HG02870 (cell line): Measurements from ENCODE around the gene NAALADL2.

Experiments
- ATAC-seq: cut with Tn5 transposase; IDR thresholded peaks from one replicate; pipeline ENCODE4 v1.9.1; 2021; ENCODE audit warnings: mild to moderate bottlenecking, moderate library complexity; ENCODE audit not compliant: unreplicated experiment

Gene NAALADL2

GRCh38 chr3:174859114-174859735 is at the start of gene NAALADL2:
Gene NAALADL2, plus strand, starts transcription at chr3:174859334.
- no peak for ATAC-seq

DNA sequence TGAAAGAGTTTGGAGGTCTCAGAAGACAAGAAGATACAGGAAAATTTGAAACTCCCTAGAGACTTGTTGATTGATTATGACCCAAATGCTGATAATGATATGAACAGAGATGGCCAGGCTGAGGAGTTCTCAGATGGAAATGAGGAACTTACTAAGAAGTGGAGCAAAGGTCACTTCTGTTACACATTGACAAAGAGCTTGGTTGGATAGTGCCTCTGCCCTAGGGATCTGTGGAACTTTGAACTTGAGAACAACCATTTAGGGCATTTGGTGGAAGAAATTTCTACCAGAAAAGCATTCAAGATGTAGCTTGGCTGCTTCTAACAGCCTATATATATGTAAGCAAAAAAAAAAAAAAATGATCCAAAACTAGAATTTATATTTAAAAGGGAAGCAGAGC is 48.9 kb upstream of the NAALADL2 start:
- ATAC-seq: no peak

- ATAC-seq: no peak
Observed at GRCh38 chr3:174812172-174812862, 46.8 kb upstream of the NAALADL2 start.

DNA sequence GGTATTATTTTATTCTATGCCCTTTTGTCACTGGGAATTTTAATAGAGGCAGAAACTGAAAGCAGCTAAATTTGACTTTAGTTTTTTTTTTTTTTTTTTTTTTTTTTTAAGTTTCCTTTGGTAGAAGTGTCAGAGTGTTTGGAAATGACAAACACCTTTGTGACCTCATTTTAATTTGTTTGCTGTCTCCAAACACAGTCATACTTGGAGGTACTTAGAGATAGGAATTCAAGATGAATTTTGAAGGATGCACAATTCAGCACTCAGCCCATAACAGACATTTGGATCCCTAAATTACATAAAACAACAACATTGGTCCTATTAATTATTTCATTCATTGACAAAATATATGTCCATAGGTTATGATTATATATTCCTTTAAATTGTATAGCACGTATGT is 43.4 kb upstream of the NAALADL2 start:
- no peak for ATAC-seq

DNA sequence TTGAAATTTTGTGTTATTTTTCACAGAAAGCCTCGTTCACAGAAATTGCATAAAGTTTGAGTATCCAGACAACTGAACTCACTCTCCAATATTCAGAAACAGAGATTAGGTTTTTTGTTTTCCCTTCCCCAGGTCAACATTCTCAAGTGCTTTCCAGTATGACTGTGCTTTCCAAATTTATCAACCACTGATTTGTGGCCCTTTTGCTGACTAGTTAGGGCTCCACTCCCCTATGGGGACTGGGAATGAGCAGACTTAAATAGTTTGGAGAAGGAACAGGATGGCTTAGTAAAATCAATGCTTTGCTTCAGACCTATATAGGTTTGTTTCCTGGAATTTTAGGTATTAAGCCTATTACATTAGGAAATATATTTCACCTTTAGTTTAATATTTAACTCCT is 38.2 kb upstream of the NAALADL2 start:
- no peak for ATAC-seq

- no peak for ATAC-seq
Observed at GRCh38 chr3:174821477-174821876, 37.7 kb upstream of the NAALADL2 start.

- ATAC-seq: no peak
Observed at GRCh38 chr3:174822320-174822719, 36.8 kb upstream of the NAALADL2 start.

DNA sequence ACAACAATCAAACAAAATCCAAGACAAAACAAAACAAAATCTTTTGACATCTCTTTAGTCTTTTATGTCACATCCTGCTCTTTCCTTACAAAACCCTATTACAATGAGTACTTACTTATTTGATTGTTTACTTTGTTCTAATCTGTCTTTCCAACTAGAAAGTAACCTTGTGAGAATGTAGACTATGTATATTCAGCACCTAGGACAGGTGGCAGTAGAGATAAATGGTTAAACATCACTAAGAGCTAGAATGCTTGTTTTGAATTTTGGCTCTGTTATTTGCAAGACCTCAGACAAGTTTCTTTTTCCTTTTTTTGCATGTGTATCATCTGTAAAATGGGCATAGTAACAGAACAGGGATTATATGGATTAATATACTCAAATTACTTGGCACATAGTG is 33.1 kb upstream of the NAALADL2 start:
- ATAC-seq: no peak

DNA sequence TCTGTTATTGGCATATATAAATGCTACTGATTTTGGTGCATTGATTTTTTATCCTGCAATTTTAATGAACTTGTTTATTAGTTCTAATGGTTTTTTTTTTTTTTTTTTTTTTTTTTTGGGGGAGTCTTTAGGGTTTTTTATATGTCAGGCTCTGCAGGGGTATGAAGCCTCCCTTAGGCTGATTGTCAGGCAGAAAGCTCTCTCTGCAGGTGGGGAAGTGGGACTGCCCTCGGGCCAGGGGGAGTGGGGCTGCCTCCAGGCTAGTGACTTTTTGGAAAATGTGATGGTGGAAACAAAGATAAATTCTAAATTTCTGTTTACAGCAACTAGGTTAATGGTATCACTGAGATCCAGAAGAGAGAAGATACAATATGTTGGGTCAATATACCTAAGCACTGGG is 14.4 kb upstream of the NAALADL2 start:
- no peak for ATAC-seq

DNA sequence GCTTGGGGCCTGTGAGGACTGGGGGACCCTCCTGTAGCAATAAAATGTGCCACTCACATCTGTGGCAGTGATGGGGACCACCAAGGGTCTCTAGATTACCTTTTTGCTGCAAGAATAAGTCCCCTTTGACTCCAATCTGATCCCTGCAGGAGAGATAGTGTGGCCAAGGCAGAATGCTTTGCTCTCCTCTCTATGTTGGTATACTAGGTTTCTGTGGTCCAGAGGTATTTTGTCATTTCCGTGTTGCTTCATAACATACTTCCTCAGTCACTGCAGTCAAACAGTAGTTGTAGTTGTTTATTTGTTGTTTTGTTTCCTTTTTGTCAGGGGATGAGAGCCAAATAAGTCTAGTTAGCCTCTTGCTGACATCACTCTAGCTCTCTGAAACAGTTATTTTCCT is 13.1 kb upstream of the NAALADL2 start:
- ATAC-seq: no peak

DNA sequence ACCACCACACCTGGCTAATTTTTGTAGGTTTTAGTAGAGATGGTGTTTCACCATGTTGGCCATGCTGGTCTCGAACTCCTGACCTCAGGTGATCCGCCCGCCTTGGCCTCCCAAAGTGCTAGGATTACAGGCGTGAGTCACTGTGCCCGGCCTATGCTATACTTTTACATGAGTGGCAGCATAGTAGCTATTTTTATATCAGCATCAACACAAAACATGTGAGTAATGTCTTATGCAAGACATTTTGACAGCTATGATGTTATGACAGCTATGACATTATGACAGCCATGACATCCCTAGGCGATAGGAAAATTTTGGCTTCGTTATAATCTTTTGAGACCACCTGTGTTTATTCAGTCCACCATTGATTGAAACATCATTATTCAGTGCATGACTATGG is 4.1 kb upstream of the NAALADL2 start:
- no peak for ATAC-seq

DNA sequence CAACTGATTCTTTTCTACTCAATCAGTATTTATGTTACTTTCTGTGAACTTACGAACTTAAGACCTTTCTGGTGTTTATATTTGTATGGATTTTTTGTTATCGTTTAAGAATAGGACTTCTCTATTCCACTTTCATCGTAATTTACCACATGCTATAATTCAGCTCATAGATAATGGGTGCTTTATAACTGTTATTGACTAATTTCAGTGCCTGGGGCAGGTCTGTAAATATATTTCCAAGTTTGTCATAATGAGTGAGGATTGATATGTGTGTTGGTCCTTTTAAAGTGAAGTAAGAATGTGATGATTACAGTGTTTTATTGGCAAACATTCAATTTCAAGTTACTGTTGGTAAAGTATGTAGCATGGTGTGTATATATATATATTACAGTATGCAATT is 1.8 kb upstream of the NAALADL2 start:
- ATAC-seq: no peak

DNA sequence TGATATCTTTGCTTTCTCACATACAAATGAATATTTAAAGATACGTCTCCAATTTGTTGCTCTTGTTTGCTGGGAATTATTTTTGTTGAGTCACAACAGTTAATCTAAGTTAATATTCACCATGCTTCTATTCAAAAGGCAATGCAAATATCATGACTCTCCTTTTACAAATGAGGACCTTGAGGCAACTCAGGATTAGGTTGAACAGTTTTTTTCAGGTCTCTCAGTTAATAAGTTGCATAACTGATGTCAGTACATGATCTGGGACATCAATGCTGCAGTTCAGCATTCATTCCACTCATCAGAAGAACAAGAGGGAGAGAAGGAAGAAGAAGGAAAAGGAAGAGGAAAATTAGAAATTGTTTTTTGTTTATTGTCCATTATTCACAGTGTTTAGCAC is 781 bp upstream of the NAALADL2 start:
- no peak for ATAC-seq

GRCh38 chr3:174859756-174860155 is 622 bp downstream of the NAALADL2 start:
- ATAC-seq: no peak

DNA sequence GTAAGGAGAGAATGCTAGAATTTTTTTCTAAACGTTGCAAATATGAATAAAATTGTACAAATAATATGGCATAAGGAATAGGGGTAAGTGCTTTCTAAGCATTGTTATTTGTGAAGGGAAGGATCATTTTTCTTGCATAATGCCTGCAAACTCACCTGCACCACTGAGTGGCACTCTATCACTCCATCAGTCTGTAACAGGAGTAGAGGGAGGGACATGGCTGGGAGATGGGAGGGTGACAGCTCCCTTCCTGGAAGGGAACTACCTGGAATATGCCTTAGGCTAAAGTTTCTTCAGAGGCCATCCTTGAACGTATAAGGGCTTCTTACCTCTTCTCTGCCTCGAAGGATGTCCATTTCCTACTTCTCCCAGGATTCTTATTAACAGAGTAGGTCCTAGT is 3.0 kb downstream of the NAALADL2 start:
- no peak for ATAC-seq

- ATAC-seq: no peak
Observed at GRCh38 chr3:174862666-174863065, 3.5 kb downstream of the NAALADL2 start.

DNA sequence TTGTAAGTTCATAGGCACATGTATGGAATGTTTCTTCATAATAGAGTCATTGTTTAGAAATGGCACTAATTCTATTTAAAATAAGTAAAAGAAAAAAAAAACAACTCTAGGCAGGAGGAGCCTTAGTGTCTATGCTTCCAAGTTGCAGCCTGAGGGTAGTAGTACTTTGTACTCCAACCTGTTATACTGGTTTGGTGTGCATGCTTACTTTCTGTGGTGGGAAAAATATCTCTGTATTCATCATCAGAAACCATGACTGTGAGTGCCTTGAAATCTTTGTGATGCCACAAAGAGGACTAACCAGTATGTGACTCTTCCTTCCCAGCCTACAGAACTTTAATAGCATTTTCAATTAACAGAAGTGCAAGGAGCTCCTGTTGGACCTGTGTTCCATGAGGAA is 4.4 kb downstream of the NAALADL2 start:
- ATAC-seq: no peak

GRCh38 chr3:174869448-174869847 is 10.3 kb downstream of the NAALADL2 start:
- ATAC-seq: no peak

DNA sequence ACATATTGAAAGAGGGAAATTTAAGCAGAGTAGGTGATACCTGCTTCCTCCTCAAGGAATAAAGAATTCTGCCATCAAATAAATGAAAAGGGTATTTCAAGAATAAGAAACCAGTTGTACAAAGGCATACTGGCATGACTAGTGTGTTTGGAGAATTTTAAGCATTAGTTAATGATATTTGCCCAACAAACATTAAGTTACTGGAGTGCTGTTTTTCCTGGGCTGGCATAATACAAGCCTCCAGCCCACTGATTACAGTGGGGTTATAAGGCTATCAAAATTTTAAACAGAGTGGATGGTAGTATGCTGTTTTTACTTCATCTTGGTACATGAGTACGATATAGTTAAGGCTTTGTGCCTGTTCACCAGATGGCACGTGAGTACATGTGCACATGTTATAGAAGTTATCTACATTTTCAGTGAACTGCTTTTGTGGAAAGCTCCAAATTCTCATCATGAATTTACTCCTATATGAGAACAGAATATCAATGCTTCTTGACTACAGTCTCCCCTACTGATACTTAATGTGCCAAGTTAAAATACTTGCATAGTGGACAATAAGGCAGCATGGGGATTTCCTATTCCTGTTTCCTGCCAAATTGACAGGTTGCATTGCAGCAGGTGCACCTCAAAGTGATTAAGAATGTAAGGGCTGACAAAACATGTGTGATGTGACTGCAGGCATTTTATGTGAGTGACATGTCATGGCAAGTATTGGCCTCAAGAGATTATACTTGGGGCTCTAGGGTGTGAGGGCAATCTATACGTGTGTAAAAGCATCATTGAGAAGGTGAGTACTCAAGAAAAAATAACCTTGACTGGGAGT is 14.9 kb downstream of the NAALADL2 start:
- ATAC-seq: no peak

GRCh38 chr3:174882789-174883188 is 23.7 kb downstream of the NAALADL2 start:
- ATAC-seq: no peak

- no peak for ATAC-seq
Observed at GRCh38 chr3:174883881-174884675, 24.9 kb downstream of the NAALADL2 start.
